Measurements from ENCODE around the gene SHISA5. TPM values are rescaled to one million over a fixed set of nuclear protein-coding genes. Genes with fewer than 3 reads are reported as not detected.

Gene SHISA5
- total RNA-seq, 1 experiment from 2014 or later: 226 TPM

DNA sequence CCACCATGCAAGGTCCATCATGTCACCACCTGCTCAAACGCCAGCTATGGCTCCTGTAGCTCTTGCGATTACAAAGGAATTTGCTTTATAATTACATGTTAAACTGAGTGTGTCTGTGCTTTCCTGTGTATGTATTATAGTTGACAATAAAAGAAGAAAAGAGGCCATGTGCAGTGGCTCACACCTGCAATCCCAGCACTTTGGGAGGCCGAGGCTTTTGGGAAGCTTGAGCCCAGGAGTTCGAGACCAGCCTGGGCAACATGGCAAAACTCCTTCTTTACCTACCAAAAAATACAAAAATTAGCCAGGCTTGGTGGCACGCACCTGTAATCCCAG lies 30.4 kb downstream of the SHISA5 start:
- H3K9me3 Mint-ChIP-seq (ENCODE audit: unreplicated experiment): no peaks in the 10 kb centered on the region
- no peak for DNase-seq
- H3K4me1 ChIP-seq: peaks cover 22% of the 10 kb centered on the region; the same call in 1 of the 2 replicates
- intact Hi-C loops (cut with micrococcal nuclease; ENCODE audit: unreplicated experiment): loop anchor here (1.0 kb wide), 2 partner anchors 8 to 34 kb away; no protein-coding TSS in a partner anchor
- H3K36me3 ChIP-seq (ENCODE audit: control insufficient read depth, insufficient read depth, low read length): no peaks in the 10 kb centered on the region
- no peaks in the 10 kb centered on the region for H3K9me3 ChIP-seq
- peaks cover 34% of the 10 kb centered on the region for H3K36me3 Mint-ChIP-seq (ENCODE audit: insufficient read depth, unreplicated experiment)
- H3K27me3 ChIP-seq (replicated peaks; ENCODE audit: control insufficient read depth, insufficient read depth, low read length): no peaks in the 10 kb centered on the region
- peak overlapping the region; percentile 97 for H3K27ac Mint-ChIP-seq (ENCODE audit: unreplicated experiment)
- peak overlapping the region; percentile 88 for H3K4me3 Mint-ChIP-seq (ENCODE audit: unreplicated experiment)
- H3K27me3 Mint-ChIP-seq (ENCODE audit: insufficient read depth, unreplicated experiment): no peaks in the 10 kb centered on the region
- TF ChIP-seq, protein P1, sequence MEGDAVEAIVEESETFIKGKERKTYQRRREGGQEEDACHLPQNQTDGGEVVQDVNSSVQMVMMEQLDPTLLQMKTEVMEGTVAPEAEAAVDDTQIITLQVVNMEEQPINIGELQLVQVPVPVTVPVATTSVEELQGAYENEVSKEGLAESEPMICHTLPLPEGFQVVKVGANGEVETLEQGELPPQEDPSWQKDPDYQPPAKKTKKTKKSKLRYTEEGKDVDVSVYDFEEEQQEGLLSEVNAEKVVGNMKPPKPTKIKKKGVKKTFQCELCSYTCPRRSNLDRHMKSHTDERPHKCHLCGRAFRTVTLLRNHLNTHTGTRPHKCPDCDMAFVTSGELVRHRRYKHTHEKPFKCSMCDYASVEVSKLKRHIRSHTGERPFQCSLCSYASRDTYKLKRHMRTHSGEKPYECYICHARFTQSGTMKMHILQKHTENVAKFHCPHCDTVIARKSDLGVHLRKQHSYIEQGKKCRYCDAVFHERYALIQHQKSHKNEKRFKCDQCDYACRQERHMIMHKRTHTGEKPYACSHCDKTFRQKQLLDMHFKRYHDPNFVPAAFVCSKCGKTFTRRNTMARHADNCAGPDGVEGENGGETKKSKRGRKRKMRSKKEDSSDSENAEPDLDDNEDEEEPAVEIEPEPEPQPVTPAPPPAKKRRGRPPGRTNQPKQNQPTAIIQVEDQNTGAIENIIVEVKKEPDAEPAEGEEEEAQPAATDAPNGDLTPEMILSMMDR (IDR thresholded peaks at IDR 0.05; ENCODE audit: insufficient read depth in 1 of 2, low read depth in 1 of 2, low read length in 1 of 2, severe bottlenecking in 1 of 2, unreplicated experiment in 1 of 2): no peak
- POLR2A ChIA-PET: interaction anchor here (0.5 to 2.1 kb wide), 21 partner anchors 9 to 621 kb away, joined by 3 to 21 read pairs (median 3); partner anchors contain the start of genes ATRIP, CCDC51, IP6K2 and PFKFB4
- H3K4me1 Mint-ChIP-seq (ENCODE audit: low read depth, unreplicated experiment): peaks cover 20% of the 10 kb centered on the region
- CTCF ChIA-PET: interaction anchor here (0.6 to 2.9 kb wide), 21 partner anchors 9 to 189 kb away, joined by 3 to 77 read pairs (median 7); partner anchors contain the start of genes ATRIP, CCDC51, CELSR3 and PFKFB4
- no peak overlapping the region; the same call in 1 of the 2 replicates for H3K4me3 ChIP-seq (ENCODE audit: low read depth, low read length)
- no TSS peak for BruUV-seq (replicated peaks)

DNA sequence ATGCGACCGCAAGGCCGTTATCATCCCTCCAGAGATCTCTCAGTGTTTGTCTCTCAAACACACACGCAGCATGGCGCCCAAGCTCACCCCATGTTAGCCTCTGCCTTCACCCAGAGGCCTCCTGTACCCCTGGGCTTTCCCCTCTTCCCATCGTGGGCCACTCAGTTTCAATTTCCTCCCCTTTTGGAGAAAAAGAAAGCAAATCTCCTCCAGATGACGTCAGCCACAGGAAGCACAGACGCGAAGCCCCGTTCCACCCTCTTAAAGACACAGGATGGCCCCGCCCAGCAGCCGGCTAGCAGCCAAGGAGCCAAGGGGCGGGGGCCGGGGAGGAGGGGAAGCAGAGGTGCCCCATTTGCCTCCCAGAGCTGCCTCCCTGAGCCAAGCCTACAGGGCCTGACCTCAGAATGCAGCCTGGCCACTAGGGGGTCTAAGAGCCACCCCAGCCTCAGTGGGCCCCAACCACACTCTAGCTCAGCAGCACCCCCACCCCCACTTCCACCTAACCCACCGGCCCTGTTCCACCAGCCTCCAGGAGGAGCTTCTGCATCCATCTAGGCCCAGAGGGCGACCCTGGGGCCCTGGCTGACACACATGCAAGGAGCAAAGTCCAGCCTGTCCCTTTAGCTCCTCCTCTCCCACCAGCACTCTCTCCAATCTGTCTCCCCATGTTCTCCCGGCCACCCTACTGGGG lies 30.9 kb downstream of the SHISA5 start:
- peak; percentile 98 to 99 for DNase-seq
- ChIA-PET POLR2A (interaction anchor here (0.5 to 2.1 kb wide), 22 partner anchors 8 to 895 kb away, joined by 3 to 21 read pairs (median 4); partner anchors contain the start of genes ATRIP, CCDC51, CSPG5 and IP6K2), CTCF (interaction anchor here (0.6 to 2.9 kb wide), 23 partner anchors 9 to 997 kb away, joined by 3 to 77 read pairs (median 7); partner anchors contain the start of genes ATRIP, CCDC51, CELSR3 and DAG1)
- H3K36me3 ChIP-seq (ENCODE audit: control insufficient read depth, insufficient read depth, low read length): no peaks in the 10 kb centered on the region
- no peaks in the 10 kb centered on the region for H3K27me3 ChIP-seq (replicated peaks; ENCODE audit: control insufficient read depth, insufficient read depth, low read length)
- TF ChIP-seq, protein P1 (IDR thresholded peaks at IDR 0.05; ENCODE audit: insufficient read depth in 1 of 2, low read depth in 1 of 2, low read length in 1 of 2, severe bottlenecking in 1 of 2, unreplicated experiment in 1 of 2): peak; percentile 78
- no TSS peak for BruUV-seq (replicated peaks)
- H3K4me1 ChIP-seq: peaks cover 22% of the 10 kb centered on the region; the same call in 1 of the 2 replicates
- Mint-ChIP-seq H3K36me3 (ENCODE audit: insufficient read depth, unreplicated experiment) (peaks cover 39% of the 10 kb centered on the region), H3K4me1 (ENCODE audit: low read depth, unreplicated experiment) (peaks cover 20% of the 10 kb centered on the region), H3K9me3 (ENCODE audit: unreplicated experiment) (no peaks in the 10 kb centered on the region), H3K4me3 (ENCODE audit: unreplicated experiment) (peak overlapping the region; percentile 88), H3K27me3 (ENCODE audit: insufficient read depth, unreplicated experiment) (no peaks in the 10 kb centered on the region), H3K27ac (ENCODE audit: unreplicated experiment) (peak overlapping the region; percentile 97)
- peak overlapping the region; percentile 39 for H3K4me3 ChIP-seq (ENCODE audit: low read depth, low read length)
- intact Hi-C loops (cut with micrococcal nuclease; ENCODE audit: unreplicated experiment): loop anchor here (1.0 kb wide), 3 partner anchors 8 to 75 kb away; no protein-coding TSS in a partner anchor
- H3K9me3 ChIP-seq: no peaks in the 10 kb centered on the region

DNA sequence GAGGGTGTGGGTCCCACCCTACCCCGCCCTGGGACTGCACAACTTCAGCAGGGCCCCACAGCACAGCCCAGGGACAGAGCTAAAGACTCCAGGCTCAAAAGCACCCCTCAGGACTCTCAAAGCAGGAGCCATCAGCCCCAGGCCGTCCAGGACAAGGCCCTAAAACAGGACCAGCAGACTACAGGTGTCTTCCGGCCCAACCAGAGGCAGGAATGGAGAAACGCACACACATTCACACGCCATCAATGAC lies 31.4 kb downstream of the SHISA5 start:
- CTCF ChIA-PET: interaction anchor here (0.6 to 2.9 kb wide), 16 partner anchors 10 to 190 kb away, joined by 3 to 77 read pairs (median 9); partner anchors contain the start of genes ATRIP, CCDC51, CELSR3 and PFKFB4
- no peaks in the 10 kb centered on the region for H3K27me3 ChIP-seq (replicated peaks; ENCODE audit: control insufficient read depth, insufficient read depth, low read length)
- Mint-ChIP-seq H3K4me1 (ENCODE audit: low read depth, unreplicated experiment) (peaks cover 17% of the 10 kb centered on the region), H3K9me3 (ENCODE audit: unreplicated experiment) (no peaks in the 10 kb centered on the region), H3K4me3 (ENCODE audit: unreplicated experiment) (peak overlapping the region; percentile 88), H3K27me3 (ENCODE audit: insufficient read depth, unreplicated experiment) (no peaks in the 10 kb centered on the region), H3K27ac (ENCODE audit: unreplicated experiment) (peak overlapping the region; percentile 97), H3K36me3 (ENCODE audit: insufficient read depth, unreplicated experiment) (peaks cover 39% of the 10 kb centered on the region)
- POLR2A ChIA-PET: interaction anchor here (0.5 to 2.1 kb wide), 8 partner anchors 26 to 894 kb away, joined by 3 to 21 read pairs (median 8); partner anchors contain the start of genes ATRIP, CCDC51, CSPG5 and IP6K2
- DNase-seq: peak; percentile 65 to 77
- H3K4me3 ChIP-seq (ENCODE audit: low read depth, low read length): peak overlapping the region; percentile 39
- BruUV-seq (replicated peaks): TSS peak; percentile 76
- TF ChIP-seq, protein P1 (IDR thresholded peaks at IDR 0.05; ENCODE audit: insufficient read depth in 1 of 2, low read depth in 1 of 2, low read length in 1 of 2, severe bottlenecking in 1 of 2, unreplicated experiment in 1 of 2): no peak
- H3K9me3 ChIP-seq: no peaks in the 10 kb centered on the region
- no peaks in the 10 kb centered on the region for H3K36me3 ChIP-seq (ENCODE audit: control insufficient read depth, insufficient read depth, low read length)
- intact Hi-C loops (cut with micrococcal nuclease; ENCODE audit: unreplicated experiment): loop anchor here (1.0 kb wide), 1 partner anchor 76 kb away; no protein-coding TSS in a partner anchor
- H3K4me1 ChIP-seq: peaks cover 22% of the 10 kb centered on the region; the same call in 1 of the 2 replicates
